ENCODE data around the gene HOXA4.
A peak's percentile ranks its signal among the peaks of the same experiment; 100 is the strongest.

The HOXA4 gene

DNA sequence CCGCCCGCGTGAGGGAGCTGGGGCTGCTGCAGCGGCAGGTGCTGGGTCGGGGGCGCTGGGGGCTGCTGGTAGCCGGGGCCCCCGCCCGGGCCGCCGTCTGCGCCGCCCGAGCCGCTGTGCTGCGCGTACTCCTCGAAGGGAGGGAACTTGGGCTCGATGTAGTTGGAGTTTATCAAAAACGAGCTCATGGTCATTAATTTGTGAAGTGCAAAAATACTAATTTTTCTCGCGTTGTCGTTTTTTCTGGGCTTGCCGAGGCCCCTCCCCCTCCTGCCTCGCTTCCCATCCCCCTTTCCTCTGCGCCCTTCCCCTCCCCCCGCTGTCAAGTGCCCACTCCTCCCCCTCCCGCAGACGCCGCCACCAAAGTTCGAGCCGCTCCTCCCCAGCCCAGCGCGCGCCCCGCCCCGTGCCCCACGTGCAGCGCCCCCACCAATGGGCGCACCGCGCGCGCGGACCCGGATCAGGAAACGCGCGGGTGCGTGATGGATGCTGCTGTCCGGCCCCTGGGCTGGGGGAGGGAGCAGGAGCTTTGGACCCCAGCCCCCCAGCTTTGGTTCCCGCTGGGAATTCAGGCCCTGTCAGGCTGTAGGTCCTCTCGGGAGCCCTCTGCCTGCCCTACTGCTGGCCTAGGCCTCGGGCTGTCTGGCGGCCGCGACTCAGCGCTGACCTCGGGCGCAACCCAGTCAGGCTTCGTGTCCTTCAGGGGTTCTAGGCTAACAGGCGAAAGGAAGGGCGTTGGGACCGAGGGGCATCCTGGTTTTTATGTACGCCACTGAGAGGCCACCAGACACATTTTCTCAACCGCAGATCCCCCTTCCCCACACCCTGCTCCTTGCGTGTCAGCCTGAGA is at the start of gene HOXA4:
HOXA4 (minus strand) TSS at position 218 of the 850 bp plus-strand sequence; CDS start at position 194, 24 bp downstream.
- peak; percentile 66 for DNase-seq

DNA sequence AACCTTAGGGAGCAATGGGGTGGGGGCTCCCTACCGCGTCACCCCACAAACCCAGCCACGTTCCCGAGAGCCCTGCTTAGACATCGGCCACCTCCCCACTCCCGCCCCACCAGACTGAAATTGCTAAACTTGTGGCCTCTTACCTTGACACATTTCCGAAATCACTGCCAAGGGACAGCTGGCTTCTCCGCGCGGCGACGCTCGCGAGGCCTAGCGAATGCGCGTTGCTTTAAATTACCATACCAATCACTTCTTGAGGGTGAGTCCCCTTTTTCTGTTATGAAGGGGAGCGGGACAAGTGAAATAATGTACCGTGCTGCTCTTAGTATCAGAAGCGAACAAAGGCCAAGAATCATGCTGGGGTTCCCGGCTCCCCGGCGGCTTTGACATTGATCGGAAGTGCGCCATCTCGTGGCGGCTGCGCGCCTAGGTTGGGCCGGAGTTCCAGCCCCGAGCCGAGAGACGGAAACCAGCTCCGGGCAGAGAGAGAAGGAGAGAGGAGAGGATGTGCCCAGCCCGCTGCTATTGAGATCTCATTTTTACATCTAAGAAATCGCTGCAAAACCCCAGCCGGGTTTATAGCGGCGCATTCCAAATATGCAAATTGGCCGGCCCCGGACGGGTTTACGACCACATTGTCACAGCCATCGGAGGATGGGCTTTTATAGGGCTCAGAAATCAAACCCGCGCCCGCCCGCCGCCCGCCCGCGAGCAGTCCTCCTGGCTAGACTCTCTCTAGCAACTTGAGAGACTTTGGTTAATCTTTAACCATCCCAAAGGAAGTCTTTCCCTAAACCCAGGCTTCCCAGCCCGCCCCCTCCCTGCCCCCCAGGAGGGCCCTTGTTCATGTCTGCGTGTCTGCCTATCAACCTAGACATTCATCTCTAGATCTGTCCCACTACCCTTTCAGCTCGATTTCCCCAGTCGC is 49.2 kb upstream of the HOXA4 start:
- peak; percentile 65 for DNase-seq

DNA sequence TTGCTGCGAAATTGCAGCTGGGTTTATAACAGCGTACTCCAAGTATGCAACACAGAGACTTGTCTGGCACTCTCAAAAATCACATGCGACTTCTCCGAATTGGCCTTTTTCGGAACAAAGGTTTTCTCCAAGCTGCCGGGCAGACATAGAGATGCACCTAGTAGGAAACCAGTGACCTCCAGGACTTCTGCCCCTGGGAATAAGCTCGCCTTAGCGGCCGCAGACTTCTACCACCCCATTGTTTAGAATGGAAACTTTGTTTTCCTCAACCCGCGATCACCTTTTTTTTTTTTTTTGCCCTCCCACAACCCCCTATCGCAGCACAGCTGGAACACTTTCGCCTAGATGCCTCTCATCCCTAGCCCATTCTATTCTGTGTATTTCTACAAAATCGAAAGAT is 48.5 kb upstream of the HOXA4 start:
- no peak for DNase-seq

DNA sequence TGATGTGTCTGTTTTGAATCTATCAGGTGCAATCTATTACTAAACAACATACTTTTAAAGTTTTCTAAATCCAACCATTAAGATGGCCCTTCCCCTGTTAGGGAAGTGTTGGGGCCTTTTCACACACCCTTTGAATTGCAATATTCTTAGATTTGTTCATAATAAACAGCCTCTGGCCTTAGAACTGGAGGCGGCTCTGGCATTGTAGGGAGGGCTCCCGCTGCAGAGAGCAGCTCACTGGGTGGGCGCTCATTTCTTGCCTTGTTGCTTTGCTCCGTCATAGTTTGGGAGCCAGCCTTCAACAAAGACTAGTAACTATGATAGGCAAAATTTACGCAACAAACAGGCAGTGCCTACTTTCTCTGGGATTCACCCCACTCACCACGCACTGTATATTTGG is 47.8 kb upstream of the HOXA4 start:
- DNase-seq: no peak

DNA sequence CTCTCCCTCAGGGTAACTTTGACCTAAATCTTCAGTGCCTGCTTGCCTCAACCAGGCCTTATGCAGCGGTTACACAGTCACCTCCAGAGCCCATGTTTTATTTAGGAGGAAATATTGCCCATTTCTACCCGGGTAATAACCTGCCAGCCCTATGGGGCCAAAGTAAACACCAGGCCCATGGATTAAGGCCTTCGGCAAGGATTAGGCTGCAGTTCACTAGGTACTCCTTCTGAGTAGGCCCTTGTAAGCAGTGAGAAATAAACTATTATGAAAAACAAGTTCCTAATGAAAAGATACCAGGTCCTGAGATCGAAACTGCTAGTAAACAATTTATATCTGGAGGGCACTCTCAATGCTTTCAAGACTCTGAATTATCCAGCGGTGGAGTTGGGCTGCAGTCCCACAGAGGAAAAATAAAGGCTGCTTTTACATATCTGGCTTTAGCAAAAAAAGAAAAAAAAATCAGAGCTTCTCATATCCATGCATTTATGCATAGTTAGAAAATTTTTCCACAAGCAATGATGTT is 47.3 kb upstream of the HOXA4 start:
- no peak for DNase-seq

DNA sequence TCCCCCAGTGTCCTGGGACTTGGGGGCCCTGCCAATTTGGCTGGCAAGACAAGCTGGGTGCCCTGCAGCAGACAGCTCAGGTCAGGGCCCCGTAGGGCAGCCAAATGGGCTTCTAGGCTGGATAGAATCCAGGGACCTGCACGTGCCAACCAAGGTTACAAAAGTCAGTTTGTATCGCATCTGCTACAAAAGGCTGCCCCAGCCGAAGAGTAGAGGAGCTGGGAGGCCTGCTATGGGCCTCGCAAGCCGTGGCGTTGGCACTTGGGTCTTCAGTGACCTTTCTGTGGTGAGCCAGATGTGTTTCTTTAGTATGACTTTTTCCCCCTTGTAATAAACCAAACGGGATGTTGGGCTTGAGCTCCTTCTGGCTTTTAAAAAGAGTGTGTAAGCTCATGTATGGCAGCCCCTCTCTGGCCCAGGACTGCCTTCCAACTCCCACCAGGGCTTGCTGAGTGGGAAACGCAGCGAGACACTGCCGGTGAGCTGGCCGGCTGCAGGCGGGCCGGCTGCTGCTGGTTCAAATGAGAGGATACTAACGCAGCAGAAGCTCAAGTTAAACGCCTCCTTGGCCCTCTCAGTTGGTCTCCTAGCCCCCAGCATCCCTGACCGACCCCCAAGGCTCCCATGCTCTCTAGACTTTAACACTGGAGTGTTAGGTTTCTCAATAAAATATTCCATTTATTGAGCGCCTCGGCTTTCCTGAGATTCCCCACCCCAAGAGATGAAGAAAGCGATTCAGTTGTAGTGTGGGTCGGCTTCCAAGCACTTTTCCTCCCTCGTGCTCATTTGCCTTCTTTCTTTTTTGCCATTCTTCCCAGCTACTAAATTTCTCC is 46.6 kb upstream of the HOXA4 start:
- DNase-seq: no peak

DNA sequence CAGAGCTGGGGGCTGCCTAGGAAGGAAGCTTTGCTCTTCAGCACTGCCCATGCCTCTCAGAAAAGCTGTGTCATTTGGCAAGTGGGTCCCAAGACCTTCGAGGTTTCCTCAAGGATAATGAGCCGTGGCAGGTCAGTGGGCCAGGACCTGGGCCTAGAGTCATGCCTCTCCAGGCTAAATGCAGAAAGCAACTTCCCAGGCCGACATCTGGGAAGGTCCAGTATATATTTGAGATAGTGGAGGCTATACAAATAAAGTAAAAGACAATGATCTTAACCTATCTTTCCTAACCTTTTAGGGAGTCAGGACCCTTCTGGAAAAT is 45.9 kb upstream of the HOXA4 start:
- no peak for DNase-seq

DNA sequence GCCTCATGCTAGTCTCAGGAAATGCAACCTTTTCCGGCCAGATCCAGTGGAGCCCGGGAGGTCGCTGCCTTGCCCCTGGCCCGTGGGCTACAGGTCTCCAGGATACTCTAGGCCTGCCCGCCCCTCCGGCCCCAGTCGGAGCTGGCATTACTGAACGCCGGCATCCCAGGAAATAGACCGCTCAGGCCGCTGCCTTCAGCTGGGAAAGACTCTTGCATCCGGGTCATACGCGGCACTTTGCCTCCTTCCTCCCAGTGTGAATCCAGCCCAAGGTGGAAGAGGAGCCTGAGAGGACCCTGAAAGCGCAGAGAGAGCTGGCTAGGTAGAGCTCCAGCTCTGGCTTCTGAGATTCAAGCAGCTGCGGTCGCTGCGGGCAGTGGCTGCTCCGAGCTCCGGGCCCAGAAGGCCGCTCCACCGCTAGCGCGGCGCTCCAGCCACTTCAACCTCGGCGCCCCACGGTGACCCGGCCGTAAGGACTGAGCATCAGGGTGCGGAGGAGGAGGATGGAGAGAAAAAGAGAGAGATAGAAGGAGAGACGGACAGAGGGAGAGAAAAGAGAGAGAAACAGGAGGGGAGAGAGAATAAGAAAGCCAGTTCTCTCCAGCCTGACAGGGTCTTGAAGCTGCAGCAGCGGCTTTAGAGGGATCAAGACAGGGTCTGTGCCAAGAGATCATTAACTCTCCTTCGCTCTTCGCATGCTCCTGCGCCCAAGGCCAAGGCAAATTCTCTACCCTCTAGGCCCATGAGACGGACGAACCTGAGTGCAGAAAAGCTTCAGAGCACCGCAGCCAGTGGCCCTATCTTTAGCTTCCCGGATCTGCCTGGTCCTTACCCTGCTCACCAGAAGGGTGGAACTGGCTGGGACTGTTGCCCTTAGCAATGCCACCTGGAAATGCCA is 45.3 kb upstream of the HOXA4 start:
- DNase-seq: no peak

DNA sequence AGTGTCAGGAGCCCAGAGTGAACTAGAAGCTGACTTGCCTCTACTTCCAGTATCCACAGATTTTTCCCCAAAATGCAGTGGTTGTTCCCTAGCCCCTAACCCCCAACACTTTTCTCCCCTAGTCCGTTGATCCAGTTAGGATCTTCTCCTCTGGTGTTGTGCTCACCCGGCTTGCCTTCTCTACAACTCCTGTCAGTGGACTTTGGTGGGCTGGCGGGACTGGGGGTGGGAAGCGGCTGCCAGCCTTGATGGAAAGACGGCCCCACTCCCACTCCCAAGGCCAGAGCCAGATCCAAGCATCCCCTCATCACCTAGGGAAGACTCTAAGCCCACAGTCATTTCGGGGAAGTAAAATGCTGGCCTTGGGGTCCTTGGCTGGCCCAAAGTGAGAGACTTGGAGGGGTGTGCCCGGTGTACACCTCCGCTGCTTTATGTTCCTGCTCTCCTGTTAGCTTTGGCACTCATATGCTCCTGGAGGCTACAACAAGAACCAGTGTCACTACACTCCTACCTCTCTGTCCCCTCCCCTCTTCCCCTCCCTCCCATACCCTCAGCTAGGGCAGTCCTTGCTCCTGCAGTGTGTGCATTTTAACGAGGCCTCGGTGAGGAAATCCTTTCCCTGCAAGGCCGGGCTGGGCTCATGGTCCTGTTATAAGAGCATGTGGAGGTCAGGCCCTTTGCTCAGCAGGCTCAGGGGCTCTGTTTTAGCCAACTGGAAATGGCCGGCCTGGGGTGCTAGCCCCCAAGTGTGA is 44.5 kb upstream of the HOXA4 start:
- DNase-seq: no peak

DNA sequence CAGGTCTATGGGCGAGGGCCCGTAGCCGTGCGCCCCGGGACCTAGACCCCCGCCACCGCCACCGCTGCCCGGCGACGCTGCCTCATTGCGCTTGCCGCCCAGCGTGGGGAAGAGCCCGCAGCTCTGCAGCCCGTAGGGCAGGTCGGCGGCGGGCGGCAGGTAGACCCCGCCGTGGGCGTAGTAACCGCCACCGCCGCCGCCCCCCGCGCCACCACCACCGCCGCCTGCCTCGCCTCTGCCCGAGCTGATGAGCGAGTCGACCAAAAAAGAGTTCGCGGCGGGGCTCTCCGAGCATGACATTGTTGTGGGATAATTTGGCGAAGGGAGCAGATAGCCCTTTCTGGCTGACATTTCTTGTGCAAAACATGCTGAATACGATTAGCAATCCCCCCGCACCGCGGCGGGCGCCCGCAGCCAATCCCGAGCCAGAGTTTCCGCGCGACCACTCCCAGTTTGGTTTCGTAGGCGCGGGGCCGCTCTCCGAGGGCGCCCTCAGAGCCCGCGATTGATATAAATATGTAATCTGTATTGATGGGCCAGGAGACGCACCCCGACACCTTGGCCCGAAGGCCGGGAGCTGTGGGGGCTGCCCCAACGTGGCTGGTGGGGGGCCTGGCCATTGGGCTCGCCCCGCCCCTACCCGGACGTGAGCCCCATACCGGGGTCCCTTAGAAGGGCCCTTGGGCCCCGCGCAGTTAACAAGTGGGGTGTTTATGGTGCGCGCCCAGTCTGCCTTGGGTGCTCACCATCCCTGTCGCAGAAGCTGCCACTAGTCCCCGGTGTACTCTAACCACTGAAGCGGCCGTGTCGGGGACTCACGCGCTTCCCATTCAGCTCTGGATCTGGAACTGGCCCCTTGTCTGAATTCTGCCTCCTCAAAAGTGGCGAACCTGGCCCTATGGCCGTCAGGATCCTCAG is 43.7 kb upstream of the HOXA4 start, which contains the start of gene HOXA10:
HOXA10 (minus strand) TSS at position 365 of the 918 bp plus-strand sequence; CDS start at position 351, 14 bp downstream.
- no peak for DNase-seq

DNA sequence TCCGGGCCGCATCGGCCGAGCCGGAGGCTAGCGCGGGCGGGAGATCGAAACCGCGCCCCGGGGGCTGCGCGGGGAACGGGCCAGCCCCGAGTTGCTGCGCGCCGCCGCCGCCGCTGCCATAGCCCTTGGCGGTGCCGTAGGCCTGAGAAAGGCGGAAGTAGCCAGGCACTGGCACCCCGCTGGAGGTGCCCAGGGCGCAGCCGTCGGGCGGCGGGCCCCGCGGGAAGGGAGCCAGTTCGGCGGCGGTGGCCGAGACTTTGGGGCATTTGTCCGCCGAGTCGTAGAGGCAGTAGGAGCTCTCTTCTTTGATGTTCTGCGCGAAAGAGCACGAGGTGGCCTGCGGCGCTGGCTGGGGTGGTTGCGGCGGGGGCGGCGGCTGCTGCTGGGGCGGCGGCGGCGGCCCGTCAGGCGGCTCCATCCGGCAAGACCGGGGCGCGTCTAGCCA is 43.0 kb upstream of the HOXA4 start:
- DNase-seq: no peak

DNA sequence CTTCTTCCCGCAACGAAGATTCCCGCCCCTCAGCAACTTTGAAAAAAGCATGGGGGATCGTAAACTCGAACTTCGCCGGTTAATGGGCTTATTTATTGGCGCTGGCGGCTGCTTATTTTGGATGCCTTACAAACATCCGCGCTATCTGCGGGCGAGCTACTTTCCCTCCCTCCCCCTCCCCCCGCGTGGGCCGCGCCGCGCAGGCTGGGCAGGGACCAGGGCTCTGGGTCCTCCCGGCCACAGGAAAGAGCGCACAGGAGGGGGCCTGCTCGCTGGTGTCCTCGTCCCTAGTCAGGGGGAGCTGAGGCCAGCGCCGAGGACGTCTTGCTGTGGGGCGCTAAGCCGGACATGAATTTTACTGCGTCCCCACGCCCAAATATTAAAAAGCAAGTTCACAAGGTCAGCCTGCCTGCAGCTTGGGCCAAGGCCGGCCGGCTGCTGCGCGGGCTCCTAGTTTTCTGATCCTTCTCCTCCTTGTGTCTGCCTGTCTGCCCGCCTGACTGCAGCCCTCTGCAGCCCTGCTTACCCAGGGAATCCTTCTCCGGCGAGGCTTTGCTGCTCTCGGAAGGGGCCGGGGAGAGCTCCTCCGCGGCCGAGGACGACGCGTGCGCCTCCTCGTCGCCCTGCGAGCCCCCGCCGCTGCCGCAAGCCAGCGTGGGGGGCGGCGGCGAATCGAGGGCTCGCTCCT is 42.4 kb upstream of the HOXA4 start:
- DNase-seq: no peak

DNA sequence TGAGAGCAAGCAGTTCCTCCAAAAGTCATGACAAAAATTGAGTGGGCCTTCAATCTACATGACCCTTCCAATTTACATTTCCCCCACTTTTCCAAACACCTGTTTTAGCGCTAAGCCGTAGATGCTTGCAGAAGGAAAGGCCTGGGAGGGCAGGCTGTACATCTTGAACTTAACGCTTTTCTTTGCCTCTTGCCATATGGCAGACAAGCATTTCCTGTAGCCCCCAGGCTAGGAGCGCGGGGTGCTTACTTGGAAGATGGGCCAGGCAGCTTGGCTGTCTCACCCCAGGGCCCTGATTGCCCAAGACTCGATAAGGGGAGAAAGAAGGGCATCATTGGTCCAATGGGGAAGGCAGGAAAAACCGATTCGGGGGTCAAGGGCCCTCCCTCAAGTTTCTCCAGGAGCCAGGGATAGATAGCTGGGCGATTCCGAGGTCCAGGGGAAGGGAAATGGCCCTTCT is 41.8 kb upstream of the HOXA4 start:
- DNase-seq: no peak

DNA sequence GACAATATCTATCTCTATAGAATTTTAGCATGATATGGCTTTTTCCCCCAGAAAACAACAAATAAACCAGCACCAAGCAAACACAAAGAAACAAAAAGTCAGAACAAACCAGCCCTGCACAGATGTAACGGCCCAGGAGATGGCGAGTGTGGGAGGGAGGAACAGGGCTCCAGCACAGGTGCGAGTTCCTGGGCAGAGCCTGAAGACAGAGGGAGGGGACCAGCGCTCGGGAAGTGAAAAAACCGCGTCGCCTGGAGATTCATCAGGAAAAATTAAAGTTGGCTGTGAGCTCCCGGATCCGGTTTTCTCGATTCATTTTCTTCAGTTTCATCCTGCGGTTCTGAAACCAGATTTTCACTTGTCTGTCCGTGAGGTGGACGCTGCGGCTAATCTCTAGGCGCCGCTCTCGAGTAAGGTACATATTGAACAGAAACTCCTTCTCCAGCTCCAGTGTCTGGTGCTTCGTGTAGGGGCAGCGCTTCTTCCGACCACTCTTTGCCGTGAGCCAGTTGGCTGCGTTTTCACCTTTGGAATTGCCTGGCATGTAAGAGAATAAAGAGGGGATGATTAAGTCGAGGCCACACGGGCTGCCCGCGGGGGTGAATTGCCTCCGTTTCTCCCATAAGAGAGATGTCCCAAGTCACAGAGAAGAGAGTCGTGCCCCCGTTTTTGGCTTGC is 41.2 kb upstream of the HOXA4 start:
- no peak for DNase-seq

DNA sequence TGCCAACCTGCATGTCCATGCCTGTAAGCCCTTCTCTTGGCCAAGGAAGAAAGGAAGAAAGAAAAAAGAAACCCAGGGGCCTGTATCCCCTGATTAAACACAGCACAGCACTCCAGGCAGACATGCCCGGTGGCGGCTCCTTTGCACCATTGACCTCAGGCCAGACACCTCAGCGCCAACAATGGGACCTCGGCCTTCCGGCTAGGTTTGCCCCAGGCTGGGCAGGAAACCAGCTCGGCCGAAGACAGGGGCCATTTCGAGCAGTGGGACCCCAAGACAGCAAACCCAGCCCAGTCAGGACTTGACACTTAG is 40.7 kb upstream of the HOXA4 start:
- DNase-seq: no peak

DNA sequence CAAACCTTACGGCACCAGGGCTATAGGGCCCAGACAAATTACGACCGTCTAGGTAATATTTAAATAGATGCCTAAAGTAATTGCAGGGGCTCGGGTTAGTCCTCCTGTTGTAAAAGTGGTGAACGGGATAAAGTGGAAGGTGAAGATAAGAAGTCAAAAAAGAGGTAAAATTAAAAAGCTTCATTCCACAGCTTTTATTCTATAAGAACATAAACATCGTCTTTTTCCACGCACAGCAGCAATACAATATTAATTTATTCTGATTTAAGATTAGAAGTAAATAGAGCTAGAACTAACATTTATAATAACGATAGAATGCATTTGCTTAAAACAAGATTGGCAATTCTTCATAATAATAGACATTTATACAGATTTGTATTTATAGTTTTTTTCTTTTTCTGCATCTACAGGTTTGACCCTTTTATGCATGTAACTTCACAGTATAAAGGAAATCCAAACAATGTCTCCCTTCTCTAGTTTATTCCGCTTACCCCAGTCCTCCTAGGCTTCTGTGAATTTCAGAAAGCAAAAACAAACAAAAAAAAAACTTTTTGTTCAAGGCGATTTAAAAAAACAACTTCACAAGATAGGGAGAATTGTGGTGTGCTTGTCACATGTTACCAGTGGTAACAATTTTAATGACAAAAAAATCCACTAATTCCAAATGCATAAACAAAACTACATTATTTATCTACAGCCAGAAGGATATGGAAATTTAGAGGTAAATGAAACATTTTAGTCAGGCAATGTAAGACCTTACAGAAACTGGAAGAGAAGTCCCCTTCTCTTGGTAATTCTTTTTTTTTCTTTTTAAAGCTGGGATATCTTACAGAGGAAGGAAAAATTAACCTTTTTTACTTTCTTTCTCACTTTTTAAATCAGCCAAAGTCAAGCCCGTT is 40.1 kb upstream of the HOXA4 start:
- DNase-seq: no peak

DNA sequence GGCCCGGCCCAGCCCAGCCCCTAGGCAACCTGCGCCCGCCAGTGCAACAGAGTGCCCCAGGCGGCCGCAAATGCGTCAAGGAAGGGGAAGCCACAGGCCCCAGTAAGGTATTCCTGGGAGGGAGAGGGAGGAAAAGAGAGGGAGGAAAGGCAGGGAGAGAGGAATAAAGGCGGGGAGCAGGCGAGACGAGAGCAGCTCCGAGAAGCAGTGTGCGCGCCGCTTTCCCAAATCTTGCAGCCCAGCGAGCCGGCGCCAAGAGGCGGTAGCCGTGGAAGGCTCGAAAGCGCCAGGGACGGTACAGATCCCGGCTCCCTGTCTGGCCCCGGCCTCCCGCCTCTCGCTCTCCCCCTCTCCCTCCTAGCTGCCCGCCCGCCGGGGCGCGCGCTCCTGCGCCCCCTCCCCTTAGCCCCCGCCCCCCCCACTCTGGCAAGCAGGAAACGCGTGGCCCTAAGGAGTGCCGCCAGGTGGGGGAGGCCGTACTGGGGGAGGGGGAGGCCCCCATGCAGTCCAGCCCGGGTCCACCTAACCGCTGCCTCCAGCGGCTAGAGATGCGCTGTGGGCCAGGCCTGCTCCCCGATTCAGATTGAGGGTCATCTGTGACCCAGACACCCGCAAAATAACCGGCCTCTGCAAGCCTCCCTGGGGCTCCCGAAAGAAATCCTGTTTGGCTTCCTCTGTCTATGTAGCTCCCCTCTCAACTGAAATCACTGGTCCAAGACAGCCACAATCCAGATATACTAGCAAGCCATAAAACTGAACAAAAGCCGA is 39.3 kb upstream of the HOXA4 start:
- DNase-seq: no peak

Measured in stimulated activated CD4-positive, alpha-beta T cell treated with anti-CD3 and anti-CD28 coated beads, Interleukin-12 subunit alpha, Interleukin-12 subunit beta, amount 100 ng/mL, for 4 hours (primary cell).